ENCODE measurements around the gene PTPRF.

PTPRF gene

GRCh38 chr1:43530483-43531106 lies at the start of gene PTPRF:
Gene PTPRF (plus strand): TSS chr1:43530883. CDS start chr1:43545076, 14,193 bp downstream.
- Histone ChIP-seq H3F3A (ENCODE audit: insufficient read depth) (no peaks in the 10 kb centered on the region), H4K20me1 (ENCODE audit: low read depth, low read length) (no peaks in the 10 kb centered on the region; the same call in 1 of the 2 replicates), H3K36me3 (ENCODE audit: low read length) (no peaks in the 10 kb centered on the region), H3K9me3 (ENCODE audit: insufficient read depth, low read length) (no peaks in the 10 kb centered on the region), H3K27me3 (ENCODE audit: low read length) (no peaks in the 10 kb centered on the region), H3K9me2 (replicated peaks; ENCODE audit: insufficient read depth, low read length) (no peaks in the 10 kb centered on the region), H2AFZ (ENCODE audit: low read depth, low read length, severe bottlenecking) (no peak within 1 kb of the TSS), H3K4me3 (ENCODE audit: insufficient read depth, low read length, poor library complexity, severe bottlenecking) (no peak within 1 kb of the TSS), H3K79me2 (ENCODE audit: insufficient read depth, low read length) (no peaks in the 10 kb centered on the region), H3K4me2 (ENCODE audit: low read depth, low read length, poor library complexity, severe bottlenecking) (peak within 1 kb of the TSS; percentile 25), H3K27ac (ENCODE audit: low read depth, low read length) (no peak within 1 kb of the TSS), H3K9ac (ENCODE audit: low read length) (no peak within 1 kb of the TSS)
- TF ChIP-seq EZH2phosphoT487 (conservative IDR thresholded peaks at IDR 0.05; ENCODE audit: low read length), result no peak

DNA sequence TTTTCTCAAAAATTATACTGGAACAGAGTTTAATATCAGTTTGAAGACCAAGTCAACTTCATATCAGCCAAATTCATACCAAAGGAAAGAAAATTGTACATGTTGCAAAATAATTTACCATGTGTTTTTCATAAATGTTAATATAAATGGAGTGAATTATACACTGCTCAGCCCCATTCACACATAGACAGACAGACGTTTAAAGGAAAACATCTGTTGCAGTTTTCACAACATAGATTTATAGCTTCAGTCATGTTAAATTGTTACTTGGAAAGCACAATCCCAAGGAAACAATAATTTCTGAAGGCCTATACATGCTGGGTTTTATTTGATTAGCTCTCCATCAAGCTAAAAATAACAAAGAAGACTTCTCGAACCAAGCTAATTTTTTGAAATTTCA lies 49.2 kb upstream of the PTPRF start:
- Histone ChIP-seq H3K9ac (ENCODE audit: low read length) (no peak overlapping the region), H3K4me2 (ENCODE audit: low read depth, low read length, poor library complexity, severe bottlenecking) (no peak overlapping the region), H4K20me1 (ENCODE audit: low read depth, low read length) (no peaks in the 10 kb centered on the region), H3K79me2 (ENCODE audit: insufficient read depth, low read length) (no peaks in the 10 kb centered on the region), H3K9me2 (replicated peaks; ENCODE audit: insufficient read depth, low read length) (no peaks in the 10 kb centered on the region), H3K27ac (ENCODE audit: low read depth, low read length) (no peak overlapping the region), H3K4me3 (ENCODE audit: insufficient read depth, low read length, poor library complexity, severe bottlenecking) (no peak overlapping the region), H3K27me3 (ENCODE audit: low read length) (no peaks in the 10 kb centered on the region), H3K36me3 (ENCODE audit: low read length) (no peaks in the 10 kb centered on the region), H2AFZ (ENCODE audit: low read depth, low read length, severe bottlenecking) (no peak overlapping the region), H3K9me3 (ENCODE audit: insufficient read depth, low read length) (no peaks in the 10 kb centered on the region), H3F3A (ENCODE audit: insufficient read depth) (no peaks in the 10 kb centered on the region)
- TF ChIP-seq, protein P1, sequence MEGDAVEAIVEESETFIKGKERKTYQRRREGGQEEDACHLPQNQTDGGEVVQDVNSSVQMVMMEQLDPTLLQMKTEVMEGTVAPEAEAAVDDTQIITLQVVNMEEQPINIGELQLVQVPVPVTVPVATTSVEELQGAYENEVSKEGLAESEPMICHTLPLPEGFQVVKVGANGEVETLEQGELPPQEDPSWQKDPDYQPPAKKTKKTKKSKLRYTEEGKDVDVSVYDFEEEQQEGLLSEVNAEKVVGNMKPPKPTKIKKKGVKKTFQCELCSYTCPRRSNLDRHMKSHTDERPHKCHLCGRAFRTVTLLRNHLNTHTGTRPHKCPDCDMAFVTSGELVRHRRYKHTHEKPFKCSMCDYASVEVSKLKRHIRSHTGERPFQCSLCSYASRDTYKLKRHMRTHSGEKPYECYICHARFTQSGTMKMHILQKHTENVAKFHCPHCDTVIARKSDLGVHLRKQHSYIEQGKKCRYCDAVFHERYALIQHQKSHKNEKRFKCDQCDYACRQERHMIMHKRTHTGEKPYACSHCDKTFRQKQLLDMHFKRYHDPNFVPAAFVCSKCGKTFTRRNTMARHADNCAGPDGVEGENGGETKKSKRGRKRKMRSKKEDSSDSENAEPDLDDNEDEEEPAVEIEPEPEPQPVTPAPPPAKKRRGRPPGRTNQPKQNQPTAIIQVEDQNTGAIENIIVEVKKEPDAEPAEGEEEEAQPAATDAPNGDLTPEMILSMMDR (IDR thresholded peaks at IDR 0.05; ENCODE audit: insufficient read depth, low read length, poor library complexity, severe bottlenecking), result no peak
- no peak for TF ChIP-seq EZH2phosphoT487 (conservative IDR thresholded peaks at IDR 0.05; ENCODE audit: low read length)

GRCh38 chr1:43482215-43482614 lies 48.5 kb upstream of the PTPRF start:
- no peaks in the 10 kb centered on the region for H3K36me3 ChIP-seq (ENCODE audit: low read length)
- no peak overlapping the region for H3K4me3 ChIP-seq (ENCODE audit: insufficient read depth, low read length, poor library complexity, severe bottlenecking)
- no peaks in the 10 kb centered on the region for H3K9me3 ChIP-seq (ENCODE audit: insufficient read depth, low read length)
- H3K27me3 ChIP-seq (ENCODE audit: low read length), result no peaks in the 10 kb centered on the region
- no peak overlapping the region for H3K27ac ChIP-seq (ENCODE audit: low read depth, low read length)
- H3K4me2 ChIP-seq (ENCODE audit: low read depth, low read length, poor library complexity, severe bottlenecking), result no peak overlapping the region
- no peak for TF ChIP-seq EZH2phosphoT487 (conservative IDR thresholded peaks at IDR 0.05; ENCODE audit: low read length)
- TF ChIP-seq, protein P1 (IDR thresholded peaks at IDR 0.05; ENCODE audit: insufficient read depth, low read length, poor library complexity, severe bottlenecking), result no peak
- H3K9ac ChIP-seq (ENCODE audit: low read length), result no peak overlapping the region
- no peaks in the 10 kb centered on the region for H3K79me2 ChIP-seq (ENCODE audit: insufficient read depth, low read length)
- no peak overlapping the region for H2AFZ ChIP-seq (ENCODE audit: low read depth, low read length, severe bottlenecking)
- H3K9me2 ChIP-seq (replicated peaks; ENCODE audit: insufficient read depth, low read length), result no peaks in the 10 kb centered on the region
- no peaks in the 10 kb centered on the region for H3F3A ChIP-seq (ENCODE audit: insufficient read depth)
- no peaks in the 10 kb centered on the region for H4K20me1 ChIP-seq (ENCODE audit: low read depth, low read length)

- Histone ChIP-seq H3K4me3 (ENCODE audit: insufficient read depth, low read length, poor library complexity, severe bottlenecking) (no peak overlapping the region), H3K27me3 (ENCODE audit: low read length) (no peaks in the 10 kb centered on the region), H4K20me1 (ENCODE audit: low read depth, low read length) (no peaks in the 10 kb centered on the region), H3K27ac (ENCODE audit: low read depth, low read length) (no peak overlapping the region), H3K9ac (ENCODE audit: low read length) (no peak overlapping the region), H3F3A (ENCODE audit: insufficient read depth) (no peaks in the 10 kb centered on the region), H3K4me2 (ENCODE audit: low read depth, low read length, poor library complexity, severe bottlenecking) (no peak overlapping the region), H3K9me3 (ENCODE audit: insufficient read depth, low read length) (peaks cover 7% of the 10 kb centered on the region; the same call in 1 of the 2 replicates), H3K9me2 (replicated peaks; ENCODE audit: insufficient read depth, low read length) (no peaks in the 10 kb centered on the region), H2AFZ (ENCODE audit: low read depth, low read length, severe bottlenecking) (no peak overlapping the region), H3K79me2 (ENCODE audit: insufficient read depth, low read length) (no peaks in the 10 kb centered on the region), H3K36me3 (ENCODE audit: low read length) (peaks cover 3% of the 10 kb centered on the region; the same call in 1 of the 2 replicates)
- TF ChIP-seq EZH2phosphoT487 (conservative IDR thresholded peaks at IDR 0.05; ENCODE audit: low read length), result no peak
- TF ChIP-seq, protein P1 (IDR thresholded peaks at IDR 0.05; ENCODE audit: insufficient read depth, low read length, poor library complexity, severe bottlenecking), result no peak
Observed at GRCh38 chr1:43484367-43484766, 46.3 kb upstream of the PTPRF start.
